Measurements from ENCODE around the gene PIK3R2.
A peak's percentile ranks its signal among the peaks of the same experiment; 100 is the strongest.
"Not testable (repeated sequence)": the region's sequence is repeated elsewhere in the genome, so short reads cannot be mapped to it uniquely, and the experiment has no call there.

The PIK3R2 gene

GRCh38 chr19:18156268-18156667 is 3.3 kb downstream of the PIK3R2 start:
- no peak for DNase-seq

DNA sequence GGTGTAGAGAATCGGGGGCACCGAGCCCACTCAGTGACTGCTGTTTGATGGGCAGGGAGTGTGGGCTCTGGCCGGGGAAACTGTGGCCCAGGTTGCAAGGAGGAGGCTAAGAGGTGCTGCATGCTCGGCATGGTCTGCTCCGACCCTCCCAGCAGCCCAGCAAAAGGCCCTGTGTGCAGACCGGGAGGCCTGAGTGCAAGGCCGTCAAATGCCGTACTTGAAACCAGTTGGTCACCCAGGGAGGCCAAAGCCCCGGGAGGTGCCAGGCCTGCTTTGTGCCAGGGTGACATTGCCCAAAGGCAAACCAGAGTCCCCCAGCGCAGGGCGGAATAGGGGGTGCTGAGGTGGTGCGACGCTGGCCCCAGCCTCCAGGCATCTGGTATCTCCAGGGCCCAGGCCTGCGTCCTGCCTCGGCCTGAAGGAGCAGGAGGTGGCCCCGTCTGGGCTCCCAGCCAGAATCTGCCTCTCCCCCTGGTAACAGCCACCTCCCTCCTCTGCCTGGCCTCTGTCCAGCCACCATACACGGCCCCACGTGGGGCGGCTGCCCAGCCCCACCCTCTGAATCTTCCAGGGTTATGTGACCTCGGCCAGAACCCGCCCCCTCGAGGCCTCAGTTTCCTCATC is 4.0 kb downstream of the PIK3R2 start:
- no peak for DNase-seq

DNA sequence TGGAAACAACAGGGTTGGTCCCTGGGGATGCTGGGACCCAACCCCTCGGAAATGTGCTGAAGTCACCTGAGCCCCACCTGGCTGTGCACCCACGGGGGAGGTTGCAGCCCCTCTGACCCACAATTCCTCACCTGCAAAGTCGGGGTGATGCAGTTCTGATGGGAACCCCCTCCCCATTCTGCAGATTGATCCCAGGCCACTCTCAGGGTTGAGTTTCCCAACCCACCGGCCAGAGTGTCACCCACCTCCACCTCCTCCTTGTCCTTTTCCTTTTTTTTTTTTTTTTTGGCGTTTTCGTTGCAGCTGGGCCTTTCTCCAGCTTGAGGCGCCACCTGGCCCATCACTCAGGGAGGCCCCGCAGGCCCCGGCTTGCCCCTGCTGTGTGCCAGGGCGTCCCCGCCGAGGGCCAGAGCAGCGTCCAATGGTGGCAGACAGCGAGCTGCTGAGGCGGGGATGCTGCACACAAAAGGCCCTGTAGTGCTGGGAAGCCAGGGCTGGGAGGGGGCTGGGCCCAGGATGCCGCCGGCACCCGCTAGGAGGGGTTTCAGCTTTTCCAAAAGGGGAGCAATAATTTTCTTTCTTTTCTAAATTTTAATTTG is 4.6 kb downstream of the PIK3R2 start:
- DNase-seq, result peak in 1 of 2 experiments; percentile 10

- DNase-seq, result no peak
These were observed 5.5 kb downstream of the PIK3R2 start for GRCh38 chr19:18158467-18158866.

DNA sequence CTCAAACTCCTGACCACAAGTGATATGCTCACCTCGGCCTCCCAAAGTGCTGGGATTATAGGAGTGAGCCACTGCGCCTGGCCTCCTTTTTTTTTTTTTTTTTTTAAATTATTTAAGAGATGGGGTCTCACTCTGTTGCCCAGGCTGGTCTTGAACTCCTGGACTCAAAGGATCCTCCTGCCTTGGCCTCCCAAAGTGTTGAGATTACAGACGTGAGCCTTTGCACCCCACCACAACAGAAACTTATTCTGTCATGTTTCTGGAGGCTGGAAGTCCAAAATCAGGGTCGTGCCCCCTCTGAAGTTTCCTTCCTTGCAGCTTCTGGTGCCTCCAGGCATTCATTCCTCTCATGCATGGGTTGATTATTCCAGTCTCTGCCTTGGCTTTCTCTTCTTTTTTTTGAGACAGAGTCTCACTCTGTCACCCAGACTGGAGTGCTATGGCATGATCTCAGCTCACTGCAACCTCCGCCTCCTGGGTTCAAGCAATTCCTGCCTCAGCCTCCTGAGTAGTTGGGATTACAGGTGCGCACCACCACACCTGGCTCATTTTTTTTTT is 6.2 kb downstream of the PIK3R2 start:
- not testable (repeated sequence) for DNase-seq

GRCh38 chr19:18159810-18160209 is 6.8 kb downstream of the PIK3R2 start:
- DNase-seq, result no peak

GRCh38 chr19:18160493-18160970 is 7.6 kb downstream of the PIK3R2 start:
- DNase-seq, result no peak

- DNase-seq, result peak; percentile 19 to 65
These were observed 8.1 kb downstream of the PIK3R2 start for GRCh38 chr19:18160971-18161635.

DNA sequence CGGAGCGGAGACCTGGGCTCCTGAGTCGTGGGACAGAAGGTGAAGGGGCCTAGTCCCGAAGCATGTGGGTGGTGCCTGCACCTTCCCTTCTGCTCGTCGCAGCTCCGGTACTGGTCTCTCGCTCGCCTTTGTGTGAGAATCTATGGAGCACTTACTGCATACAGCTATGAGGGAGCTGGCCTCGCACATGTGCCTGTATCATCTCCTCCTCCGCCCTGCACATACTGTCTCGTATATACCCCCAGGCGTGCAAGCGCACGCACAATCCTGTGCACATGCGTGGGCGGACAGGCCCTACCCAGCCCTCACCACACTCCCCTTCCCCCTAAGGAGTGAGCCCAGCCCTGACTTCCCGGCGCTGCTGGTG is 8.7 kb downstream of the PIK3R2 start:
- DNase-seq, result no peak

DNA sequence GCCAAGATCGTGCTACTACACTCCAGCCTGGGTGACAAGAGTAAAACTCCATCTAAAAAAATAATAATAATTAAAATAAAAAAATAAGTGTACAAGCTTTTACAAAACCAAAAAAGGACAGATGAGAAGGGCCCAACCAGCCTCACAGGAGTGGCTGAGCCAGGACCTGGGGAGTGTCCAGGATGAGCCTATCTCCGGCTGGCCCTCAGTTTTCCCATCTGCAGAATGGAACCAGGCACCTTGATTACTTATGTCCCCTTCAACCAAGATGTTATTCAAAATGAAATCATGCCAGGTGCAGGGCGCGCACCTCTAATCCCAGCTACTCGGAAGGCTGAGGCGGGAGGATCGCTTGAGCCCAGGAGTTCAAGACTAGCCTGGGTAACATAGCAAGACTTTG is 11.1 kb downstream of the PIK3R2 start:
- DNase-seq, result no peak

DNA sequence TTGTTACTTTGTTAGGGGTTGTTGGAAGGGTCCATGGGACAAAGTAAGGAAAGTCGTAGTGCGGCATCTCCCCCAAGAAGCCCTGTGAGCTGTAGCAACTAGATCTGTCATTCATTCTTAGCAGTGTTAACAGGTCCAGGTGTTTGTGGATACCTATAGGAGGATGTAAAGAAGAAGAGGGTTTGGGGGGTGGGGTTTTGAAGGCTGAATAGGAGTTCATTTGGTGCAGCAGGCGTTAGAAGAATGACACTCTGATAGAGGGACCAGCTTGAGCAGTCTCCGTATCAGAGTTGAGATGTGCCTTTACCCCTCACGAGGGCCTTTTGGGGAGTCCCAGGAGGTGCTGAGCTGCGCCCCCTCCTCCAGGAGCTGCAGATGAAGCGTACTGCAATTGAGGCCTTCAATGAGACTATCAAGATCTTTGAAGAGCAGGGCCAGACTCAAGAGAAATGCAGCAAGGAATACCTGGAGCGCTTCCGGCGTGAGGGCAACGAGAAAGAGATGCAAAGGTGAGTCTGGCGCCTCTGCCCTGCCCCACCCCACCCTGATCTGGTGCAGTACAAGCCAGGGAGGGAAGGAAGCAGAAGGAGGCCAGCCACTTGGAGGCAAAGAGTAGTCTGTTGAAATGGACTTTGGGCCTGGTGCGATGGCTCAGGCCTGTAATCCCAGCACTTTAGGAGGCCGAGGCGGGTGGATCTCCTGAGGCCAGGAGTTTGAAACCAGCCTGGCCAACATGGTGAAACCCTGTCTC is 13.0 kb downstream of the PIK3R2 start:
- DNase-seq, result no peak

DNA sequence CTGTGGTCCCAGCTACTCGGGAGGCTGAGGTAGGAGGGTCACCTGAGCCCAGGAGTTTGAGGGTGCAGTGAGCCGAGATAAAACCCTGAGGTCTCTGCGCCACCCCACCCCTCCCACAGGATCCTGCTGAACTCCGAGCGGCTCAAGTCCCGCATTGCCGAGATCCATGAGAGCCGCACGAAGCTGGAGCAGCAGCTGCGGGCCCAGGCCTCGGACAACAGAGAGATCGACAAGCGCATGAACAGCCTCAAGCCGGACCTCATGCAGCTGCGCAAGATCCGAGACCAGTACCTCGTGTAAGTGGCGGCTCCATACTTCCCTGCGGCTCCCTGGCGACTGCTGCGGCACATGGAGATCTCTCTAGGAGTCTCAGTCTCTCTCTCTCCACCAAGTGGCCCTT is 14.0 kb downstream of the PIK3R2 start:
- DNase-seq, result no peak

GRCh38 chr19:18167975-18168645 is 15.1 kb downstream of the PIK3R2 start:
- DNase-seq, result no peak

- no peak for DNase-seq
These were observed 15.9 kb downstream of the PIK3R2 start for GRCh38 chr19:18168673-18169381.

DNA sequence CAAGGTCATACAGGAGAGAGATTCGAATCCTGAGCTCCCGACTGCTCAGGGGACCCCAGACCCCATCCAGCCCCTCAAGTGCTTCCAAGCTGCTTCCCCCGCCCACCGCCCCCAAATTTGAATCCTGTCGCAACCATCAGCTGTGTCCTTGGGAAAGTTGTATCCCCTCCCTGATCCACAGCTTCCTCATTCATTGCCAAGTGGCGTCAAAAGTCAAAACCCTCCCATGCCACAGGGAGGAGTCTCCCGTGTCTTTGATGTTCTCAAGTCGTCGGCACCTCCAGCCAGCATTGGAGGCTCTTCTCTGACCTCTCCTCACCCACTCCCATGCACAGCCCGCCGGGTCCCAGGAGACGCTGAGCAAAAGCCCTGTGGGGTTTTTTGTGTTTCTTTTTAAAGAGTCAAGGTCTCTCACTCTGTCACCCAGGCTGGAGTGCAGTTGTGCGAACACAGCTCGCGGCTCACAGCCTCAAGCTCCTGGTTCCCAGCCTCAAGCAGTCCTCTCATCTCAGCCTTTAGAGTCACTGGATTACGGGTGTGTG is 17.8 kb downstream of the PIK3R2 start:
- no peak for DNase-seq

GRCh38 chr19:18171605-18172327 is 18.8 kb downstream of the PIK3R2 start:
- DNase-seq, result no peak

- DNase-seq, result no peak
These were observed 19.5 kb downstream of the PIK3R2 start for GRCh38 chr19:18172331-18173053.

- DNase-seq, result no peak
These were observed 20.1 kb downstream of the PIK3R2 start for GRCh38 chr19:18173054-18173571.

GRCh38 chr19:18173572-18174288 is 20.8 kb downstream of the PIK3R2 start, which contains the start of gene IFI30:
Gene IFI30 (plus strand): TSS chr19:18173813. CDS start chr19:18173842, 29 bp downstream.
- DNase-seq, result peak; percentile 17 to 26
